ENCODE measurements around the gene TRIM65. TPM values are rescaled to one million over a fixed set of nuclear protein-coding genes. Genes with fewer than 3 reads are reported as not detected.
A peak's percentile ranks its signal among the peaks of the same experiment; 100 is the strongest.

The TRIM65 gene
- total and polyA plus RNA-seq, 7 experiments from 2014 or later = 14.9 to 37.7 (median 29.6) TPM

- ChIA-PET CTCF (interaction anchor here (0.6 to 3.0 kb wide), 13 partner anchors 13 to 1084 kb away, joined by 3 to 25 read pairs (median 5); partner anchors contain the start of genes MRPL38, TRIM65, UNC13D and WBP2), POLR2A (interaction anchor here (0.8 to 20.0 kb wide), 19 partner anchors 9 to 614 kb away, joined by 3 to 354 read pairs (median 5); partner anchors contain the start of genes MRPL38, TRIM65, UNC13D and UNK)
- H3K36me3 Mint-ChIP-seq = peaks cover 0 to 2% (median 0%) of the 10 kb centered on the region in 5 donors
- H3K4me3 Mint-ChIP-seq = peak overlapping the region; percentile 83 to 99 (median 90)
- H3K27me3 Mint-ChIP-seq = peaks cover 0 to 20% (median 0%) of the 10 kb centered on the region in 5 donors
- peaks cover 25 to 52% (median 45%) of the 10 kb centered on the region in 7 donors for H3K4me1 Mint-ChIP-seq
- DNase-seq = no peak
- peak overlapping the region; percentile 88 to 97 (median 91) for H3K27ac Mint-ChIP-seq
- no peaks in the 10 kb centered on the region for H3K9me3 Mint-ChIP-seq
- Histone ChIP-seq H3K36me3 (ENCODE audit: control insufficient read depth in 2 of 3, insufficient read depth in 3 of 3, low read length in 3 of 3) (no peaks in the 10 kb centered on the region), H3K4me1 (ENCODE audit: control insufficient read depth in 2 of 2, insufficient read depth in 2 of 2, low read length in 2 of 2) (peaks cover 30 to 36% of the 10 kb centered on the region in 2 donors), H3K27me3 (ENCODE audit: control insufficient read depth in 2 of 2, insufficient read depth in 2 of 2, low read length in 2 of 2) (no peaks in the 10 kb centered on the region), H3K9me3 (ENCODE audit: control insufficient read depth in 2 of 3, low read length in 3 of 3) (no peaks in the 10 kb centered on the region), H3K27ac (ENCODE audit: low read depth, low read length) (peak overlapping the region; percentile 70), H3K4me3 (ENCODE audit: low read length) (peak overlapping the region; percentile 74)
- ATAC-seq = no peak
- intact Hi-C loops (cut with micrococcal nuclease) = loop anchor here (1.0 to 2.0 kb wide), 7 partner anchors 12 to 103 kb away; partner anchors contain the start of genes MRPL38 (in 2 of the 2), ACOX1 (in 1 of the 2), FBF1 (in 1 of the 2) and TEN1 (in 1 of the 2)
These were observed 20.9 kb downstream of the TRIM65 start for GRCh38 chr17:75875940-75876189.

DNA sequence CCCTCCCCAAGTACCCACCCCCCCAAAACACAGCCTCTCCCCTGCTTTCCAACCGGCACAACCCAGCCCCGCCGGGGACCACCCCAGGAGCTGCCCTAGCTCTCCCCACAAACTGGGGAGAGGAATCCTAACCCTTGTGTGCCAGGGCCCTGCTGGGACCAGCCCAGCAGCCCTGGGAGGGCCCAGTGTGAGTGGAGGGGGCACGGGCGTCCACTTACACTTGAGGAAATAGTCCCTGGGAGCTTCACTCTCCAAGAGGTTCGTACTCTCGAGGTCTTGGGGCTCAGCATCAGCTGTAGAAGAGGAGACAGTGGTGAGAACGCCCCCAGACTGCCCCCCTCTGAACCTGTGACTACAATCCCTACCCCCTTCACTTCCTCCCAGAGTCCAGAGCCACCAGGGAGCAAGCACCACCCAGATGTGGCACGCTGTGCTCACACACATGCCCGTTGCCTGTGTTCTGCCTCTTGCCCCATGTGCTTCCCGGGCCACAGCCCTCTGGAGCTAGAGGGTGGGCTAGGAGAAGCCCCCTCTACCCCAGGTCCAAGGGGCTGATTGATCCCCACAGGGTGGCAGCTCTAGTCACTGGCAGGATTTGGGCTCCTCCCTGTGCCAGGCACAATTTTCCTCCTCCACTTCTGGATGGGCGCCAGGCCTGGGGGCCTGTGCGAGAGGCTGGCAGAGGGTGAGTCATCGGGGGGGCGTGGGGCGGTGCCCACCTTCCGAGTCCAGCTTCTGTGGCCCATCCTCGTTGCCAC lies 21.4 kb downstream of the TRIM65 start:
- ChIA-PET CTCF (interaction anchor here (0.6 to 3.0 kb wide), 13 partner anchors 12 to 1084 kb away, joined by 3 to 25 read pairs (median 5); partner anchors contain the start of genes MRPL38, TRIM65, UNC13D and WBP2), POLR2A (interaction anchor here (0.8 to 20.0 kb wide), 20 partner anchors 8 to 615 kb away, joined by 3 to 354 read pairs (median 5); partner anchors contain the start of genes MRPL38, TRIM65, UNC13D and UNK)
- Mint-ChIP-seq H3K27ac (peak overlapping the region in 8 of 9 donors; percentile 59 to 97 (median 92)), H3K36me3 (peaks cover 0 to 2% (median 0%) of the 10 kb centered on the region in 5 donors), H3K4me1 (peaks cover 25 to 56% (median 46%) of the 10 kb centered on the region in 7 donors), H3K9me3 (no peaks in the 10 kb centered on the region), H3K27me3 (peaks cover 0 to 17% (median 0%) of the 10 kb centered on the region in 5 donors), H3K4me3 (peak overlapping the region; percentile 65 to 99 (median 90))
- no peaks in the 10 kb centered on the region for H3K27me3 ChIP-seq (ENCODE audit: control insufficient read depth in 2 of 2, insufficient read depth in 2 of 2, low read length in 2 of 2)
- H3K4me1 ChIP-seq (ENCODE audit: control insufficient read depth in 2 of 2, insufficient read depth in 2 of 2, low read length in 2 of 2) = peaks cover 30 to 36% of the 10 kb centered on the region in 2 donors
- H3K36me3 ChIP-seq (ENCODE audit: control insufficient read depth in 2 of 3, insufficient read depth in 3 of 3, low read length in 3 of 3) = no peaks in the 10 kb centered on the region
- ATAC-seq (no peak), DNase-seq (no peak)
- peak overlapping the region; percentile 74 for H3K4me3 ChIP-seq (ENCODE audit: low read length)
- H3K27ac ChIP-seq (ENCODE audit: low read depth, low read length) = peak overlapping the region; percentile 70
- H3K9me3 ChIP-seq (ENCODE audit: control insufficient read depth in 2 of 3, low read length in 3 of 3) = no peaks in the 10 kb centered on the region
- intact Hi-C loops (cut with micrococcal nuclease) = no loop called here

DNA sequence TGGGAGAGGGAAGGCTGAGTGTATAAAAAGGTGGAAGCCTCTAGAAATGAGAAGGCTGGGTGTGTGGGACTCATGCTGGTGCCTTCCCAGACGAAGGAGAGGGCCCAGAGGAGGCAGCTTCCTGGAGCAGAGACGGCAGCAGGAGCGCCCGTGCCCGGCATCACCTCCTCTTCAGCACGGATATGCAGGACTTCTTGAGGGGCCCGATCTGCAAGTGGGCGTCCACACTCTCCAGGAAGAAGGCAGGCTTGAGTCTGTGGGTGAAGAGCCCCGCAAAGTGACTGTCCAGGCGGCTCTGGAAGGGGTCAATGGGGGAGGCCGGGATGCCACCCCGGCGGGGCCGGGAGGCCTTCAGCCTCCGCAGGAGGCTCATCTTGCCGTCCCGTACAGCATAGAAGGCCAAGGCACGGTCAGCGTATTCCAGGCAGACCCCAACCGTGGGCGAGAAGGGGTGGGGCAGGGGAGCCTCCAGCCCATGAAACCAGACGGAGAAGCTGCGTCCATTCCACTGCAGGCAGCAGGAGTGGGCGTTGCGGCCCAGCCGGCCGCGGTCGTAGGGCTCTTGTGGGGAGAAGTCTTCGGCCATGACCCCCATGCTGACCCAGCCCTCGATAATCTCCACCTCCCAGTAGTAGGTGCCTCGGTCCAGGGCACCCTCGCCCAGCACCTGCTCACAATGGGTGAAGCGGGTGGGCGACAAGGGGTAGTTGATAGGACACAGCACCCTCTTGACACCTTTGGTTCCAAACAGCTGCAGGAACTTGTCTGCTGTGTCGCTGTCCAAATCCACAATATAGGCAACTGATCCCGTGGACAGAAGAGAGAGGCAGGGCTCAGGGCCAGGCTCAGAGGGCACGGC lies 22.2 kb downstream of the TRIM65 start:
- ATAC-seq = no peak
- peaks cover 25 to 56% (median 46%) of the 10 kb centered on the region in 7 donors for H3K4me1 Mint-ChIP-seq
- peaks cover 0 to 2% (median 0%) of the 10 kb centered on the region in 5 donors for H3K36me3 Mint-ChIP-seq
- intact Hi-C loops (cut with micrococcal nuclease) = no loop called here
- ChIA-PET CTCF (interaction anchor here (1.1 to 3.0 kb wide), 3 partner anchors 14 to 30 kb away, joined by 3 to 25 read pairs (median 6); partner anchors contain the start of gene MRPL38), POLR2A (interaction anchor here (0.6 to 20.0 kb wide), 13 partner anchors 8 to 802 kb away, joined by 3 to 354 read pairs (median 5); partner anchors contain the start of genes TRIM65, UNK and WBP2)
- peak overlapping the region in 8 of 9 donors; percentile 67 to 98 (median 90) for H3K27ac Mint-ChIP-seq
- no peak for DNase-seq
- Histone ChIP-seq H3K36me3 (ENCODE audit: control insufficient read depth in 2 of 3, insufficient read depth in 3 of 3, low read length in 3 of 3) (no peaks in the 10 kb centered on the region), H3K4me3 (ENCODE audit: low read length) (no peak overlapping the region), H3K27ac (ENCODE audit: low read depth, low read length) (peak overlapping the region; percentile 70), H3K4me1 (ENCODE audit: control insufficient read depth in 2 of 2, insufficient read depth in 2 of 2, low read length in 2 of 2) (peaks cover 30 to 36% of the 10 kb centered on the region in 2 donors), H3K27me3 (ENCODE audit: control insufficient read depth in 2 of 2, insufficient read depth in 2 of 2, low read length in 2 of 2) (no peaks in the 10 kb centered on the region), H3K9me3 (ENCODE audit: control insufficient read depth in 2 of 3, low read length in 3 of 3) (no peaks in the 10 kb centered on the region)
- peak overlapping the region in 1 of 10 donors; percentile 25 for H3K4me3 Mint-ChIP-seq
- no peaks in the 10 kb centered on the region for H3K9me3 Mint-ChIP-seq
- H3K27me3 Mint-ChIP-seq = peaks cover 0 to 11% (median 0%) of the 10 kb centered on the region in 5 donors

DNA sequence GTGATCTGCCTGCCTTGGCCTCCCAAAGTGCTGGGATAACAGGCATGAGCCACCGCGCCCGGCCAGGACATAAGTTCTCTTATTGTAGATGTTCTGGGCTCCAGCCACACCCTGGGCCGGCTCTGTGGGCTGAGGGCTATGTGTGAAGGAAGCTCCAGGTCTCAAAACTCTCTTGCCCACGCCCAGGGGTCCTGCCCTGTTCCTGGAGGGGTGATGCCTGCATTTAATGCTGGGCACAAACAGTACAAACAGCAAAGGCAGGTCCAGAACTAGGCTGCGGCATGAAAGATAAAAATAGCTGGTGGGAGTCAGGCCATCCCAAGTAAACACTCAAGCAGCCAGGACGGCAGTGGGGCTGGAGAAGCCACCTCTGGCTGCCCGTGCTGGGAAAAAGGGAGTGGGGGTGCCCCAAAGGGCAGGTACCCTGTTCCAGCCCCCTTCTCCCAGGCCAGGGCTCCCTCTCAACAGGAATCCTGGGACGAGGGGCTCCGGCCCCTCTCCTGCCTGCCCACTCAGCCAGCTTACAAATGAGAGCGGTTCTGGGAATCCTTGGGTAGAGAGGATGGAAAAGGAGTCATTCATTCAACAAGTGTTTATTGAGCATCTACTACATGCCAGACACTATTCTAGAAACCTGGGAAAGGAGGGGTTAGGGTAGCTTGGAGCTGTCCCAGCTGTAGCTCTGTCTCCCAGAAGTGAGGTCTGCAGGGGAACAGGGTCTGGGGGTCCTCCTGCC lies 23.0 kb downstream of the TRIM65 start:
- Mint-ChIP-seq H3K36me3 (peaks cover 0 to 2% (median 0%) of the 10 kb centered on the region in 5 donors), H3K9me3 (no peaks in the 10 kb centered on the region), H3K4me3 (no peak overlapping the region), H3K27me3 (peaks cover 0 to 3% (median 0%) of the 10 kb centered on the region in 5 donors), H3K4me1 (peaks cover 25 to 53% (median 43%) of the 10 kb centered on the region in 7 donors), H3K27ac (peak overlapping the region in 8 of 9 donors; percentile 68 to 98 (median 86))
- DNase-seq (no peak), ATAC-seq (no peak)
- Histone ChIP-seq H3K4me3 (ENCODE audit: low read length) (no peak overlapping the region), H3K27ac (ENCODE audit: low read depth, low read length) (no peak overlapping the region), H3K36me3 (ENCODE audit: control insufficient read depth in 2 of 3, insufficient read depth in 3 of 3, low read length in 3 of 3) (no peaks in the 10 kb centered on the region), H3K9me3 (ENCODE audit: control insufficient read depth in 2 of 3, low read length in 3 of 3) (no peaks in the 10 kb centered on the region), H3K27me3 (ENCODE audit: control insufficient read depth in 2 of 2, insufficient read depth in 2 of 2, low read length in 2 of 2) (no peaks in the 10 kb centered on the region), H3K4me1 (ENCODE audit: control insufficient read depth in 2 of 2, insufficient read depth in 2 of 2, low read length in 2 of 2) (peaks cover 30 to 36% of the 10 kb centered on the region in 2 donors)
- intact Hi-C loops (cut with micrococcal nuclease) = no loop called here
- ChIA-PET POLR2A (interaction anchor here (0.6 to 20.0 kb wide), 9 partner anchors 16 to 803 kb away, joined by 3 to 354 read pairs (median 5); partner anchors contain the start of genes TRIM65, UNK and WBP2), CTCF (interaction anchor here (1.1 to 1.4 kb wide), 2 partner anchors 9 to 17 kb away, joined by 3 read pairs; no protein-coding TSS in a partner anchor)

- Histone ChIP-seq H3K4me3 (ENCODE audit: low read length) (no peak overlapping the region), H3K9me3 (ENCODE audit: control insufficient read depth in 2 of 3, low read length in 3 of 3) (no peaks in the 10 kb centered on the region), H3K36me3 (ENCODE audit: control insufficient read depth in 2 of 3, insufficient read depth in 3 of 3, low read length in 3 of 3) (no peaks in the 10 kb centered on the region), H3K27me3 (ENCODE audit: control insufficient read depth in 2 of 2, insufficient read depth in 2 of 2, low read length in 2 of 2) (no peaks in the 10 kb centered on the region), H3K4me1 (ENCODE audit: control insufficient read depth in 2 of 2, insufficient read depth in 2 of 2, low read length in 2 of 2) (peaks cover 30 to 36% of the 10 kb centered on the region in 2 donors), H3K27ac (ENCODE audit: low read depth, low read length) (peak overlapping the region; percentile 57)
- Mint-ChIP-seq H3K27ac (peak overlapping the region; percentile 68 to 98 (median 83)), H3K36me3 (peaks cover 0 to 2% (median 0%) of the 10 kb centered on the region in 5 donors), H3K4me3 (peak overlapping the region in 5 of 10 donors; percentile 30 to 69 (median 48)), H3K9me3 (no peaks in the 10 kb centered on the region), H3K27me3 (peaks cover 0 to 2% (median 0%) of the 10 kb centered on the region in 5 donors), H3K4me1 (peaks cover 24 to 50% (median 39%) of the 10 kb centered on the region in 7 donors)
- ATAC-seq = peak; percentile 68
- POLR2A ChIA-PET = interaction anchor here (0.9 to 20.0 kb wide), 7 partner anchors 15 to 96 kb away, joined by 3 to 354 read pairs (median 8); partner anchors contain the start of genes TRIM65, UNK and WBP2
- DNase-seq = peak in 8 of 9 donors; percentile 41 to 75 (median 59)
- intact Hi-C loops (cut with micrococcal nuclease) = loop anchor here in 1 of 2 donors (1.0 kb wide), 1 partner anchor 17 kb away; the partner anchor contains the start of gene WBP2
- CTCF ChIA-PET = interaction anchor here (1.1 to 1.6 kb wide), 5 partner anchors 8 to 90 kb away, joined by 3 to 5 read pairs (median 3); partner anchors contain the start of gene WBP2
These were observed 24.1 kb downstream of the TRIM65 start for GRCh38 chr17:75872434-75873351.
